ENCODE measurements around the gene COL27A1.
"Not testable (repeated sequence)": the region's sequence is repeated elsewhere in the genome, so short reads cannot be mapped to it uniquely, and the experiment has no call there.

COL27A1 gene

GRCh38 chr9:114190563-114190905 is 35.2 kb downstream of the COL27A1 start:
- no peaks in the 10 kb centered on the region for H3K27me3 ChIP-seq (ENCODE audit: insufficient read depth, low read depth)
- H3K4me1 ChIP-seq (ENCODE audit: low read depth, poor library complexity, severe bottlenecking): no peaks in the 10 kb centered on the region
- H3K9ac ChIP-seq: no peak overlapping the region
- H3K36me3 ChIP-seq (ENCODE audit: insufficient read depth): no peaks in the 10 kb centered on the region
- no peak for TF ChIP-seq CTCF (conservative IDR thresholded peaks at IDR 0.05; ENCODE audit: low read depth, low read length)
- H4K20me1 ChIP-seq (ENCODE audit: insufficient read depth): no peaks in the 10 kb centered on the region
- no peak overlapping the region for H2AFZ ChIP-seq (ENCODE audit: low read depth)
- H3K4me2 ChIP-seq: no peak overlapping the region
- H3K4me3 ChIP-seq (IDR thresholded peaks at IDR 0.05; ENCODE audit: insufficient read depth, low read depth, low read length): no peak overlapping the region
- H3K79me2 ChIP-seq (ENCODE audit: insufficient read depth, low read depth): no peaks in the 10 kb centered on the region
- H3K27ac ChIP-seq: no peak overlapping the region

GRCh38 chr9:114191402-114191801 is 36.1 kb downstream of the COL27A1 start:
- H2AFZ ChIP-seq (ENCODE audit: low read depth); H4K20me1 ChIP-seq (ENCODE audit: insufficient read depth); H3K27ac ChIP-seq; H3K79me2 ChIP-seq (ENCODE audit: insufficient read depth, low read depth); H3K4me2 ChIP-seq; H3K9ac ChIP-seq; H3K4me3 ChIP-seq (IDR thresholded peaks at IDR 0.05; ENCODE audit: insufficient read depth, low read depth, low read length); H3K27me3 ChIP-seq (ENCODE audit: insufficient read depth, low read depth); H3K4me1 ChIP-seq (ENCODE audit: low read depth, poor library complexity, severe bottlenecking); H3K36me3 ChIP-seq (ENCODE audit: insufficient read depth): not testable (repeated sequence)

- Histone ChIP-seq H3K27me3 (ENCODE audit: insufficient read depth, low read depth) (no peaks in the 10 kb centered on the region), H3K9ac (no peak overlapping the region), H3K79me2 (ENCODE audit: insufficient read depth, low read depth) (no peaks in the 10 kb centered on the region)
Observed at GRCh38 chr9:114192539-114192938, 37.2 kb downstream of the COL27A1 start.

GRCh38 chr9:114193090-114193489 is 37.8 kb downstream of the COL27A1 start:
- Histone ChIP-seq H3K4me3 (IDR thresholded peaks at IDR 0.05; ENCODE audit: insufficient read depth, low read depth, low read length) (no peak overlapping the region), H3K36me3 (ENCODE audit: insufficient read depth) (no peaks in the 10 kb centered on the region), H4K20me1 (ENCODE audit: insufficient read depth) (no peaks in the 10 kb centered on the region), H2AFZ (ENCODE audit: low read depth) (no peak overlapping the region), H3K79me2 (ENCODE audit: insufficient read depth, low read depth) (no peaks in the 10 kb centered on the region), H3K27ac (no peak overlapping the region), H3K9ac (no peak overlapping the region), H3K4me2 (no peak overlapping the region), H3K27me3 (ENCODE audit: insufficient read depth, low read depth) (no peaks in the 10 kb centered on the region), H3K4me1 (ENCODE audit: low read depth, poor library complexity, severe bottlenecking) (no peaks in the 10 kb centered on the region)
- TF ChIP-seq CTCF (conservative IDR thresholded peaks at IDR 0.05; ENCODE audit: low read depth, low read length): no peak

More at GRCh38 chr9:114192539-114192938, 37.2 kb downstream of the COL27A1 start:
- H3K36me3 ChIP-seq (ENCODE audit: insufficient read depth): no peaks in the 10 kb centered on the region
- H3K27ac ChIP-seq: no peak overlapping the region
- no peaks in the 10 kb centered on the region for H4K20me1 ChIP-seq (ENCODE audit: insufficient read depth)
- H3K4me2 ChIP-seq: no peak overlapping the region
- H2AFZ ChIP-seq (ENCODE audit: low read depth): no peak overlapping the region
- no peak overlapping the region for H3K4me3 ChIP-seq (IDR thresholded peaks at IDR 0.05; ENCODE audit: insufficient read depth, low read depth, low read length)
- no peak for TF ChIP-seq CTCF (conservative IDR thresholded peaks at IDR 0.05; ENCODE audit: low read depth, low read length)
- H3K4me1 ChIP-seq (ENCODE audit: low read depth, poor library complexity, severe bottlenecking): no peaks in the 10 kb centered on the region

- no peak overlapping the region for H2AFZ ChIP-seq (ENCODE audit: low read depth)
- no peaks in the 10 kb centered on the region for H3K4me1 ChIP-seq (ENCODE audit: low read depth, poor library complexity, severe bottlenecking)
- H3K4me2 ChIP-seq: no peak overlapping the region
- H3K79me2 ChIP-seq (ENCODE audit: insufficient read depth, low read depth): no peaks in the 10 kb centered on the region
- H3K27me3 ChIP-seq (ENCODE audit: insufficient read depth, low read depth): no peaks in the 10 kb centered on the region
- no peak overlapping the region for H3K9ac ChIP-seq
- no peak overlapping the region for H3K4me3 ChIP-seq (IDR thresholded peaks at IDR 0.05; ENCODE audit: insufficient read depth, low read depth, low read length)
- H3K27ac ChIP-seq: no peak overlapping the region
- H3K36me3 ChIP-seq (ENCODE audit: insufficient read depth): no peaks in the 10 kb centered on the region
- no peaks in the 10 kb centered on the region for H4K20me1 ChIP-seq (ENCODE audit: insufficient read depth)
- no peak for TF ChIP-seq CTCF (conservative IDR thresholded peaks at IDR 0.05; ENCODE audit: low read depth, low read length)
Observed at GRCh38 chr9:114196117-114196516, 40.8 kb downstream of the COL27A1 start.

Measured in KMS-11 (cell line).